HG03060 (cell line): ENCODE data around the gene PPAT.
"Not testable (repeated sequence)": the region's sequence is repeated elsewhere in the genome, so short reads cannot be mapped to it uniquely, and the experiment has no call there.

ENCODE experiments used
- ATAC-seq: cut with Tn5 transposase; IDR thresholded peaks from one replicate; pipeline ENCODE4 v1.9.1; 2021; ENCODE audit warnings: low read depth, moderate number of reproducible peaks; ENCODE audit not compliant: unreplicated experiment

The PPAT gene

GRCh38 chr4:56387023-56388001 lies 48.1 kb downstream of the PPAT start, which contains the start of gene AASDH:
AASDH (minus strand) TSS chr4:56387491; CDS start chr4:56384299, 3,192 bp downstream.
- ATAC-seq = peak; percentile 84

GRCh38 chr4:56386091-56386490 lies 49.3 kb downstream of the PPAT start:
- no peak for ATAC-seq

- no peak for ATAC-seq
These were observed 60.0 kb downstream of the PPAT start for GRCh38 chr4:56375458-56375857.

GRCh38 chr4:56374956-56375355 lies 60.5 kb downstream of the PPAT start:
- no peak for ATAC-seq

- no peak for ATAC-seq
These were observed 62.6 kb downstream of the PPAT start for GRCh38 chr4:56372774-56373173.

- ATAC-seq = no peak
These were observed 63.8 kb downstream of the PPAT start for GRCh38 chr4:56371426-56372220.

GRCh38 chr4:56370377-56370776 lies 65.0 kb downstream of the PPAT start:
- no peak for ATAC-seq

- not testable (repeated sequence) for ATAC-seq
These were observed 72.4 kb downstream of the PPAT start for GRCh38 chr4:56362981-56363380.

- no peak for ATAC-seq
These were observed 75.3 kb downstream of the PPAT start for GRCh38 chr4:56360071-56360470.

GRCh38 chr4:56356650-56357049 lies 78.8 kb downstream of the PPAT start:
- ATAC-seq = no peak

- ATAC-seq = no peak
These were observed 86.8 kb downstream of the PPAT start for GRCh38 chr4:56348576-56348975.

- no peak for ATAC-seq
These were observed 90.0 kb downstream of the PPAT start for GRCh38 chr4:56345458-56345857.
